ENCODE results near the gene SETX.

SETX gene

GRCh38 chr9:132234535-132234934 lies 120.3 kb downstream of the SETX start:
- no peak for ATAC-seq
- TF ChIP-seq ISL1 (CRISPR knock-in tag; IDR thresholded peaks at IDR 0.05) (no peak), CSDC2 (CRISPR knock-in tag; IDR thresholded peaks at IDR 0.05) (no peak), ZC3H10 (CRISPR knock-in tag; IDR thresholded peaks at IDR 0.05) (no peak), CREB5 (CRISPR knock-in tag; IDR thresholded peaks at IDR 0.05; ENCODE audit: low read depth) (no peak), ZFP30 (CRISPR knock-in tag; IDR thresholded peaks at IDR 0.05) (no peak), ZNF565 (CRISPR knock-in tag; conservative IDR thresholded peaks at IDR 0.05; ENCODE audit: low read depth) (no peak), TCF4 (CRISPR knock-in tag; IDR thresholded peaks at IDR 0.05; ENCODE audit: borderline replicate concordance) (no peak), ARNTL (CRISPR knock-in tag; IDR thresholded peaks at IDR 0.05; ENCODE audit: borderline replicate concordance, low read depth) (no peak), ZNF70 (CRISPR knock-in tag; IDR thresholded peaks at IDR 0.05) (no peak), BACH2 (CRISPR knock-in tag; IDR thresholded peaks at IDR 0.05; ENCODE audit: borderline replicate concordance) (no peak), TSHZ2 (CRISPR knock-in tag; IDR thresholded peaks at IDR 0.05) (no peak), OSR1 (CRISPR knock-in tag; IDR thresholded peaks at IDR 0.05) (no peak), POU6F1 (CRISPR knock-in tag; IDR thresholded peaks at IDR 0.05; ENCODE audit: borderline replicate concordance, low read depth) (no peak), ZNF8 (CRISPR knock-in tag; IDR thresholded peaks at IDR 0.05) (no peak), GLIS3 (CRISPR knock-in tag; IDR thresholded peaks at IDR 0.05) (no peak), PATZ1 (CRISPR knock-in tag; IDR thresholded peaks at IDR 0.05; ENCODE audit: borderline replicate concordance) (no peak), ESRRG (CRISPR knock-in tag; IDR thresholded peaks at IDR 0.05) (no peak)

GRCh38 chr9:132233138-132233537 lies 121.6 kb downstream of the SETX start:
- TF ChIP-seq GLIS3 (CRISPR knock-in tag; IDR thresholded peaks at IDR 0.05) (no peak), ESRRG (CRISPR knock-in tag; IDR thresholded peaks at IDR 0.05) (no peak), ARNTL (CRISPR knock-in tag; IDR thresholded peaks at IDR 0.05; ENCODE audit: borderline replicate concordance, low read depth) (no peak), ZC3H10 (CRISPR knock-in tag; IDR thresholded peaks at IDR 0.05) (no peak)
- ATAC-seq: no peak

- TF ChIP-seq ARNTL (CRISPR knock-in tag; IDR thresholded peaks at IDR 0.05; ENCODE audit: borderline replicate concordance, low read depth) (no peak), PPARA (CRISPR knock-in tag; IDR thresholded peaks at IDR 0.05; ENCODE audit: borderline replicate concordance) (no peak), ZFP30 (CRISPR knock-in tag; IDR thresholded peaks at IDR 0.05) (no peak), CSDC2 (CRISPR knock-in tag; IDR thresholded peaks at IDR 0.05) (no peak), PATZ1 (CRISPR knock-in tag; IDR thresholded peaks at IDR 0.05; ENCODE audit: borderline replicate concordance) (no peak), POU6F1 (CRISPR knock-in tag; IDR thresholded peaks at IDR 0.05; ENCODE audit: borderline replicate concordance, low read depth) (no peak), ZNF565 (CRISPR knock-in tag; conservative IDR thresholded peaks at IDR 0.05; ENCODE audit: low read depth) (no peak), BACH2 (CRISPR knock-in tag; IDR thresholded peaks at IDR 0.05; ENCODE audit: borderline replicate concordance) (no peak), ISL1 (CRISPR knock-in tag; IDR thresholded peaks at IDR 0.05) (no peak), SNAI2 (CRISPR knock-in tag; IDR thresholded peaks at IDR 0.05) (no peak), OSR1 (CRISPR knock-in tag; IDR thresholded peaks at IDR 0.05) (no peak), TSHZ2 (CRISPR knock-in tag; IDR thresholded peaks at IDR 0.05) (no peak), ZC3H10 (CRISPR knock-in tag; IDR thresholded peaks at IDR 0.05) (no peak)
- ATAC-seq: no peak
Observed at GRCh38 chr9:132232522-132232921, 122.3 kb downstream of the SETX start.
